Upper lobe of right lung (tissue), 1 donor: ENCODE data around the gene FKBP2. TPM values are rescaled to one million over a fixed set of nuclear protein-coding genes. Genes with fewer than 3 reads are reported as not detected.

ENCODE experiments used
- ATAC-seq: fragments of 200-7000 bp; cut with Tn5 transposase; one replicate; pipeline ENCODE4 v1.9.1; 2020; ENCODE audit warnings: mild to moderate bottlenecking, moderate library complexity
- DNase-seq: peaks from one replicate; pipeline ENCODE4 v3.0.0-alpha.2; 2020
- H3K27ac ChIP-seq: fragments of 200-600 bp; one replicate; pipeline ENCODE4 v1.8.0; 2022
- H3K27me3 ChIP-seq: fragments of 200-600 bp; one replicate; pipeline ENCODE4 v1.8.0; 2022; ENCODE audit warnings: mild to moderate bottlenecking
- H3K36me3 ChIP-seq: fragments of 200-600 bp; one replicate; pipeline ENCODE4 v1.8.0; 2022
- H3K4me1 ChIP-seq: fragments of 200-600 bp; one replicate; pipeline ENCODE4 v1.8.0; 2022
- H3K4me3 ChIP-seq: fragments of 200-600 bp; one replicate; pipeline ENCODE4 v1.8.0; 2022; ENCODE audit warnings: mild to moderate bottlenecking
- H3K9me3 ChIP-seq: fragments of 200-600 bp; one replicate; pipeline ENCODE4 v1.8.0; 2022
- intact Hi-C: fragments of 100-400 bp; cut with DNase I; formaldehyde crosslinking; loops from one replicate; pipeline ENCODE4 v1.11.0; 2022
- total RNA-seq: library from RNA; stranded (reverse); fragmentation: NEBNext Ultra II Directional; extraction: Animal tissue kit (Norgen Biotek cat#: 25700); gene quantifications from one replicate; pipeline ENCODE4 v1.2.1, GENCODE V29; 2021
- TF ChIP-seq, protein P1 (sequence below): fragments of 200-600 bp; IDR thresholded peaks from one replicate; pipeline ENCODE4 v1.8.0; 2022; ENCODE audit warnings: antibody characterized with exemption
- donor health status: DM: no; HTN: yes; CAD: no; lungs with severe emphysema.

Gene FKBP2
- total RNA-seq, 1 donor from 2014 or later, result 53.9 TPM

DNA sequence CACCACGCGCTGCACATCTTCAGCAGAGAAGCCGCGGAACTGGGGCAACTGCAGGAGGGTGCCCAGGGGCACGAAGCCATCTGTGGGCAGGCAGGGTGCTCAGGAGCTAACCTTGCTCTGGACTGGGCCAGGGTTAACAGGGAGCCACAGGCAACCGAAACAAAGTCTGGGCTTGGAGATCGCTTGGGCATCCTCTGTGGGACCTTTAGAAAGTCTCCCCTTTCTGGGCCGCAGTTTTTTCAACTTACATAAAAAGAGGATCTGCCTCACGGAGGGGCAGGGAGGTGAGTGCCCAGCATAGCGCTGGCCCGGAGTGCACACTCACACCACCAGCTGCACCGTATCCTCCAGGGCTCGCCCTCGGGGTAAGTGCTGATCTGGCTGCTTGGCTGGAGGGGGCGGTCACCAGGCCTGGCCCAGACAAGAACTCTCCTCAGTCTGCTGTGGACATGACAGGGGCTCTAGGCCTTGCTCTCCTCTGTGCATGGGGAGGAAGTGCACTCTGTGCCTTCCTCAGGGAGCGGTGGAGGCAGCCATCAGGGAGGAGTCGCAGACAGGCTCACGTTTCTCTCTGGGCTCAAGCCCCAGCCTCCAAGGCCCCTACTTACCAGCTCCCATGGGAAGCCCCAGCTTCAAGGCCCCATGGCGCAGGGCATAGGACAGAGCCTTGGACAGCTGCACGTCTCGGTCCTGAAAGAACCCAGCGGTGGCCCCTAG lies 15.8 kb upstream of the FKBP2 start:
- Histone ChIP-seq H3K27ac (peak overlapping the region; percentile 93), H3K27me3 (no peaks in the 10 kb centered on the region), H3K4me3 (peak overlapping the region; percentile 96), H3K4me1 (peaks cover 35% of the 10 kb centered on the region), H3K36me3 (peaks cover 31% of the 10 kb centered on the region), H3K9me3 (no peaks in the 10 kb centered on the region)
- TF ChIP-seq, protein P1, sequence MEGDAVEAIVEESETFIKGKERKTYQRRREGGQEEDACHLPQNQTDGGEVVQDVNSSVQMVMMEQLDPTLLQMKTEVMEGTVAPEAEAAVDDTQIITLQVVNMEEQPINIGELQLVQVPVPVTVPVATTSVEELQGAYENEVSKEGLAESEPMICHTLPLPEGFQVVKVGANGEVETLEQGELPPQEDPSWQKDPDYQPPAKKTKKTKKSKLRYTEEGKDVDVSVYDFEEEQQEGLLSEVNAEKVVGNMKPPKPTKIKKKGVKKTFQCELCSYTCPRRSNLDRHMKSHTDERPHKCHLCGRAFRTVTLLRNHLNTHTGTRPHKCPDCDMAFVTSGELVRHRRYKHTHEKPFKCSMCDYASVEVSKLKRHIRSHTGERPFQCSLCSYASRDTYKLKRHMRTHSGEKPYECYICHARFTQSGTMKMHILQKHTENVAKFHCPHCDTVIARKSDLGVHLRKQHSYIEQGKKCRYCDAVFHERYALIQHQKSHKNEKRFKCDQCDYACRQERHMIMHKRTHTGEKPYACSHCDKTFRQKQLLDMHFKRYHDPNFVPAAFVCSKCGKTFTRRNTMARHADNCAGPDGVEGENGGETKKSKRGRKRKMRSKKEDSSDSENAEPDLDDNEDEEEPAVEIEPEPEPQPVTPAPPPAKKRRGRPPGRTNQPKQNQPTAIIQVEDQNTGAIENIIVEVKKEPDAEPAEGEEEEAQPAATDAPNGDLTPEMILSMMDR, result no peak
- ATAC-seq, result no peak
- peak; percentile 69 for DNase-seq
- intact Hi-C loops, result no loop called here

DNA sequence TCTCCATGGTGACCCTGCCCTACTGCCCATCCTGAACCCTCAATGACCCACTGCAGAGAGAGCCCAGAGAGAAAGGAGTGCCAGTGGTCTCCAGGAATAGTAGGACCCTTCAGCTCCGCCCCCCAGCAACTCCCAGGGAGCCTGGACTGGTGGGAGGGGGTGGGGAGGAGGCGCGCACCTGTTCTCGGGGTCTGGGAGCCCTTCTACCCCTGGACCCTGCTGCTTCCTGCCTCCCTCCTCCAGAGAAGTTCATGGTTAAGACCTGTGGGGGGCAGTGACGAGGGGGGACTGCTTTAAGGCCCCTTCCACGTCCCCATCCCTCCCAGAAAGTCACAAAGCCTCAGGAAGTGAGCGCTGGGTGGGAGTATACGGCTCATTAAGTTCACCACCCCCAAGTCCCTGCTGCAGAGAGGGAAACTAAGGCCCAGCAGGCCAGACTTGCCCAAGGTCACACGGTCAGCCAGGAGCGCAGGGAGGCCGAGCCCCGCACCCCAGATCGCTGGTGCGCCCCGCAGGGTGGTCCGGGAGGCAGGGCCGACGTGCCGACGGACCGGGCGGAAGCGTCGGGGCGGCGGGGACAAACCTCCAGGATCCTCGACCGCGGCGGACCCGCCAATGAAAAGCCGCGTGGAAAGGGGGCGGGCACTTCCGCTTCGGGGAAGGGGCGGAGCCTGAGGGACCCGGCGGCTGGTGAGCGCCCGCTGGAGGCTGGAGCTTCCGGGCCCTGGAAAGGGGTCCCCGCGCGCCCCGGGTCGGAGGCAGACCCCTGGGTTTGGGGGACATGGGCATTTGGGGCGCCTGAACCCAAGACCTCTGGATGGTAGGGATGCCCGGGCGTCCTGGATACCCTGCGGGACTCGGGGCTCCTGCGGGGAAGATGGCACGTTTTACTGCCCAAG lies 15.0 kb upstream of the FKBP2 start, which contains the start of the genes NUDT22 and TRPT1:
NUDT22 (plus strand) TSS at position 667 of the 899 bp plus-strand sequence. CDS start 379 bp downstream, outside the sequence.
TRPT1 (minus strand) TSS at position 579 of the 899 bp plus-strand sequence; CDS start at position 253, 326 bp downstream.
- Histone ChIP-seq H3K36me3 (peaks cover 25% of the 10 kb centered on the region), H3K9me3 (no peaks in the 10 kb centered on the region), H3K27me3 (no peaks in the 10 kb centered on the region), H3K27ac (peak within 1 kb of the TSS; percentile 93), H3K4me3 (peak within 1 kb of the TSS; percentile 96), H3K4me1 (peaks cover 35% of the 10 kb centered on the region)
- peak; percentile 96 for DNase-seq
- TF ChIP-seq, protein P1, result no peak
- ATAC-seq, result peak; percentile 87
- intact Hi-C loops, result no loop called here

DNA sequence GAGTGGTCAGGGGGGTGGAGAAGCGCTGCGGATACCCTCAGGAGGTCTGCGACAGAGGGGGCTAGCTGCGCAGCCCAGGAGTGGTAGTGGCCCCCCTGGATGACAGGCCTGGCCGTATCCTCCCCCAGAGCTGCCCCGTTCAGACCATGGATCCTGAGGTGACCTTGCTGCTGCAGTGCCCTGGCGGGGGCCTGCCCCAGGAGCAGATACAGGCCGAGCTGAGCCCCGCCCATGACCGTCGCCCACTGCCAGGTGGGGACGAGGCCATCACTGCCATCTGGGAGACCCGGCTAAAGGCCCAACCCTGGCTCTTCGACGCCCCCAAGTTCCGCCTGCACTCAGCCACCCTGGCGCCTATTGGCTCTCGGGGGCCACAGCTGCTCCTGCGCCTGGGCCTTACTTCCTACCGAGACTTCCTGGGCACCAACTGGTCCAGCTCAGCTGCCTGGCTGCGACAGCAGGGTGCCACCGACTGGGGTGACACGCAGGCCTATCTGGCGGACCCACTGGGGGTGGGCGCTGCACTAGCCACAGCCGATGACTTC lies 14.3 kb upstream of the FKBP2 start:
- Histone ChIP-seq H3K27ac (peak overlapping the region; percentile 93), H3K36me3 (peaks cover 18% of the 10 kb centered on the region), H3K9me3 (no peaks in the 10 kb centered on the region), H3K4me3 (peak overlapping the region; percentile 96), H3K4me1 (peaks cover 40% of the 10 kb centered on the region), H3K27me3 (no peaks in the 10 kb centered on the region)
- TF ChIP-seq, protein P1, result no peak
- ATAC-seq (peak; percentile 65), DNase-seq (peak; percentile 87)
- intact Hi-C loops, result no loop called here

DNA sequence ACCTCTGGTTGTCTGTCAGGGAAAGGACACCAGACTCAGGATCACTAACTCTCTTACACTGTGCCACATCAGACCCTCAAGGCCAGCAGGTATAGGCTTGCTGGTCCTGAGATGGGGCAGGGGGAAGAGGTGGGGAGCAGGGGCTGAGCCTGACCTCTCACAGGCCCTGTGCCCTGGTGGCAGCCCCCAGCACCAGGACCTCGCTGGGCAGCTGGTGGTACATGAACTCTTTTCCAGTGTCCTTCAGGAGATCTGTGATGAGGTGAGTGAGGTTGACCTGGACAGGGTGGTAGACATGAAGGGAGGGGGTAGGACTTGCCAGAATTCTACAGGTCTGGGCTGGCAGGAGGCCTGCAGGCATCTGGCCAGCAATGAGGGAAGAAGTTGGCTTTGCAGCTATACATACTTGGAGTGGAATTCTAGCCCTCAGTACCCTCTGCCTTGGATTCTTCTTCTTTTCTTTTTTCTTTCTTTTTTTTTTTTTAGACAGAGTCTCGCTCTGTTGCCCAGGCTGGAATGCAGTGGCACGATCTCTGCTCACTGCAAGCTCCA lies 13.4 kb upstream of the FKBP2 start:
- no peak for DNase-seq
- intact Hi-C loops, result no loop called here
- no peak for ATAC-seq

More for the DNA sequence above, 13.4 kb upstream of the FKBP2 start:
- H3K9me3 ChIP-seq, result no peaks in the 10 kb centered on the region
- H3K4me1 ChIP-seq, result peaks cover 42% of the 10 kb centered on the region
- H3K27ac ChIP-seq, result peak overlapping the region; percentile 93
- no peaks in the 10 kb centered on the region for H3K27me3 ChIP-seq
- H3K4me3 ChIP-seq, result peak overlapping the region; percentile 96
- peaks cover 12% of the 10 kb centered on the region for H3K36me3 ChIP-seq
- TF ChIP-seq, protein P1, result no peak
